GM21723 (cell line): ENCODE results near the gene OFD1.
A peak's percentile ranks its signal among the peaks of the same experiment; 100 is the strongest.

Experiments used
- ATAC-seq: cut with Tn5 transposase; IDR thresholded peaks from one replicate; pipeline ENCODE4 v1.9.1; 2021; ENCODE audit warnings: mild to moderate bottlenecking, moderate library complexity; ENCODE audit not compliant: unreplicated experiment

The OFD1 gene

GRCh38 chrX:13750204-13750603 lies 15.7 kb downstream of the OFD1 start:
- ATAC-seq = peak; percentile 45

- no peak for ATAC-seq
Measured at GRCh38 chrX:13750812-13751211, 16.3 kb downstream of the OFD1 start.

- no peak for ATAC-seq
Measured at GRCh38 chrX:13752141-13752540, 17.6 kb downstream of the OFD1 start.

GRCh38 chrX:13752646-13753045 lies 18.1 kb downstream of the OFD1 start:
- ATAC-seq = peak; percentile 69

GRCh38 chrX:13754765-13755164 lies 20.2 kb downstream of the OFD1 start:
- ATAC-seq = no peak

GRCh38 chrX:13755254-13755653 lies 20.7 kb downstream of the OFD1 start:
- ATAC-seq = no peak

GRCh38 chrX:13756381-13756780 lies 21.8 kb downstream of the OFD1 start:
- no peak for ATAC-seq

- peak; percentile 72 for ATAC-seq
Measured at GRCh38 chrX:13759152-13759718, 24.7 kb downstream of the OFD1 start.

GRCh38 chrX:13760426-13760825 lies 25.9 kb downstream of the OFD1 start:
- no peak for ATAC-seq

- peak; percentile 72 for ATAC-seq
Measured at GRCh38 chrX:13761606-13762414, 27.3 kb downstream of the OFD1 start.

- no peak for ATAC-seq
Measured at GRCh38 chrX:13763489-13763888, 28.9 kb downstream of the OFD1 start.

- no peak for ATAC-seq
Measured at GRCh38 chrX:13764281-13764680, 29.7 kb downstream of the OFD1 start.

- no peak for ATAC-seq
Measured at GRCh38 chrX:13764765-13765164, 30.2 kb downstream of the OFD1 start.

GRCh38 chrX:13768939-13769338 lies 34.4 kb downstream of the OFD1 start:
- no peak for ATAC-seq

- no peak for ATAC-seq
Measured at GRCh38 chrX:13770013-13770535, 35.5 kb downstream of the OFD1 start.

- no peak for ATAC-seq
Measured at GRCh38 chrX:13774696-13775095, 40.1 kb downstream of the OFD1 start.

- no peak for ATAC-seq
Measured at GRCh38 chrX:13775837-13776236, 41.3 kb downstream of the OFD1 start.

- ATAC-seq = no peak
Measured at GRCh38 chrX:13776387-13776786, 41.8 kb downstream of the OFD1 start.

GRCh38 chrX:13778916-13779315 lies 44.4 kb downstream of the OFD1 start:
- ATAC-seq = no peak

GRCh38 chrX:13780868-13781427 lies 46.4 kb downstream of the OFD1 start:
- no peak for ATAC-seq

- ATAC-seq = no peak
Measured at GRCh38 chrX:13786048-13786447, 51.5 kb downstream of the OFD1 start.
